Activated naive CD8-positive, alpha-beta T cell treated with anti-CD3 and anti-CD28 coated beads, Interleukin-2, amount 50 U/mL, for 16 hours (primary cell): Measurements from ENCODE around the gene DXO.
"Not testable (repeated sequence)": the region's sequence is repeated elsewhere in the genome, so short reads cannot be mapped to it uniquely, and the experiment has no call there.

ENCODE experiments used
- DNase-seq: peaks from one replicate; pipeline ENCODE4 v3.0.0-alpha.2; 2020; ENCODE audit warnings: low read depth, low spot score

The DXO gene

GRCh38 chr6:31980195-31980876 lies 8.4 kb upstream of the DXO start:
- not testable (repeated sequence) for DNase-seq

GRCh38 chr6:31979238-31979898 lies 7.4 kb upstream of the DXO start:
- no peak for DNase-seq

GRCh38 chr6:31978831-31979230 lies 6.9 kb upstream of the DXO start:
- DNase-seq, result no peak

GRCh38 chr6:31977816-31978431 lies 6.0 kb upstream of the DXO start:
- no peak for DNase-seq

GRCh38 chr6:31976065-31976464 lies 4.1 kb upstream of the DXO start:
- not testable (repeated sequence) for DNase-seq

GRCh38 chr6:31972709-31973350 lies 892 bp upstream of the DXO start:
- no peak for DNase-seq

- DNase-seq, result no peak
Measured at GRCh38 chr6:31971279-31971992, 502 bp downstream of the DXO start.

- DNase-seq, result no peak
Measured at GRCh38 chr6:31970604-31971271, 1.2 kb downstream of the DXO start.

GRCh38 chr6:31969712-31970603 lies 2.0 kb downstream of the DXO start:
- DNase-seq, result no peak

GRCh38 chr6:31968791-31969711 lies 2.9 kb downstream of the DXO start:
- DNase-seq, result no peak

- no peak for DNase-seq
Measured at GRCh38 chr6:31968326-31968725, 3.6 kb downstream of the DXO start.

- no peak for DNase-seq
Measured at GRCh38 chr6:31967926-31968320, 4.0 kb downstream of the DXO start.

- no peak for DNase-seq
Measured at GRCh38 chr6:31966997-31967925, 4.7 kb downstream of the DXO start.

- no peak for DNase-seq
Measured at GRCh38 chr6:31966506-31966905, 5.4 kb downstream of the DXO start.

- no peak for DNase-seq
Measured at GRCh38 chr6:31965700-31966099, 6.2 kb downstream of the DXO start.

GRCh38 chr6:31963921-31964320 lies 8.0 kb downstream of the DXO start:
- DNase-seq, result no peak

GRCh38 chr6:31961616-31962015 lies 10.3 kb downstream of the DXO start:
- no peak for DNase-seq
